ENCODE data around the gene PHF5A.
A peak's percentile ranks its signal among the peaks of the same experiment; 100 is the strongest.

PHF5A gene, protein sequence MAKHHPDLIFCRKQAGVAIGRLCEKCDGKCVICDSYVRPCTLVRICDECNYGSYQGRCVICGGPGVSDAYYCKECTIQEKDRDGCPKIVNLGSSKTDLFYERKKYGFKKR

DNA sequence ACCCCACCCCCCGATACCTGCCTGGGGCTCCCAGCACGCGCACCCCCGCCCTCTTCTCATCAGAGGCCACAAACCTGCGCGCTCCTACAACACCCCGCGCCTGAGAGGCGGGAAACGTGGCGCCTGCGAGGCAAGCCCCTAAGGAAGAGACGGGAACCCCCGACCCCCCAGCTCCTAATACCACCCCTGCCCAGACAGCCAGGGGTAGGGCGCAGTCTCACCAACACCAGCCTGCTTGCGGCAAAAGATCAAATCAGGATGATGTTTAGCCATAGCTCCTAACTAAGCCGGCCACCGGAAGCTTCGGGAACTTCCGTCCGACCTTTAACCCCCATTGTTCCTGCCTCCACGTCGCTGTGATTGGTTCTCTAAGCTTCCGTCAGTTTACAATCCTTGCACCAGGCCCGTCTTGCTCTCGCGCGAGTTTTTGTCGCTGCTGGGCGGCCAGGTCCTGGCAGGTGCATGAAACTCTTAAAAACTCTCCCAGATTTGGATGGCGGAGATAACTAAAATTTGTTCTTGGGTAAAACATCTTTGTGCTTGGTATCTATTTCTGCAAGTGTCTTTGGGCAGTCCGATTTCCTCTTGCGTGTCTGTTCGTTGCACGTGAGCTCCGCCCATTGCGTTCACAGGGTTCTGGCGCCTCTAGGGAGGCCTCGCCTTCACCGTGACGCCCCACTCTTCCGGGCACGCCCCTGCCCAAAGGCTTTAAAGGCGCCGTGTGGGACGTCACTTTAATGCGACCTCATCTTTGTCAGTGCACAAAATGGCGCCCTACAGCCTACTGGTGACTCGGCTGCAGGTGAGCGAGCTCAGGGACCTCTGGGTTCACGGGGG, at the start of gene PHF5A, which contains the start of gene ACO2:
Gene PHF5A, minus strand, starts transcription at position 312 of the 837 bp plus-strand sequence. Its CDS starts 39 bp downstream, at position 273.
Gene ACO2, plus strand, starts transcription at position 737 of the 837 bp plus-strand sequence. Its CDS starts 30 bp downstream, at position 767.
- TF ChIP-seq GATA1 (IDR thresholded peaks at IDR 0.05; ENCODE audit: low read depth, low read length): no peak
- peak; percentile 88 for TF ChIP-seq POLR2A (IDR thresholded peaks at IDR 0.05; ENCODE audit: low read length)

GRCh38 chr22:41518048-41518347, 49.5 kb upstream of the PHF5A start:
- no peak for TF ChIP-seq POLR2A (IDR thresholded peaks at IDR 0.05; ENCODE audit: low read length)
- no peak for TF ChIP-seq GATA1 (IDR thresholded peaks at IDR 0.05; ENCODE audit: low read depth, low read length)
- DNase-seq: no peak

More for the DNA sequence above, at the start of gene PHF5A, which contains the start of gene ACO2:
- peak; percentile 99 to 100 for DNase-seq

DNA sequence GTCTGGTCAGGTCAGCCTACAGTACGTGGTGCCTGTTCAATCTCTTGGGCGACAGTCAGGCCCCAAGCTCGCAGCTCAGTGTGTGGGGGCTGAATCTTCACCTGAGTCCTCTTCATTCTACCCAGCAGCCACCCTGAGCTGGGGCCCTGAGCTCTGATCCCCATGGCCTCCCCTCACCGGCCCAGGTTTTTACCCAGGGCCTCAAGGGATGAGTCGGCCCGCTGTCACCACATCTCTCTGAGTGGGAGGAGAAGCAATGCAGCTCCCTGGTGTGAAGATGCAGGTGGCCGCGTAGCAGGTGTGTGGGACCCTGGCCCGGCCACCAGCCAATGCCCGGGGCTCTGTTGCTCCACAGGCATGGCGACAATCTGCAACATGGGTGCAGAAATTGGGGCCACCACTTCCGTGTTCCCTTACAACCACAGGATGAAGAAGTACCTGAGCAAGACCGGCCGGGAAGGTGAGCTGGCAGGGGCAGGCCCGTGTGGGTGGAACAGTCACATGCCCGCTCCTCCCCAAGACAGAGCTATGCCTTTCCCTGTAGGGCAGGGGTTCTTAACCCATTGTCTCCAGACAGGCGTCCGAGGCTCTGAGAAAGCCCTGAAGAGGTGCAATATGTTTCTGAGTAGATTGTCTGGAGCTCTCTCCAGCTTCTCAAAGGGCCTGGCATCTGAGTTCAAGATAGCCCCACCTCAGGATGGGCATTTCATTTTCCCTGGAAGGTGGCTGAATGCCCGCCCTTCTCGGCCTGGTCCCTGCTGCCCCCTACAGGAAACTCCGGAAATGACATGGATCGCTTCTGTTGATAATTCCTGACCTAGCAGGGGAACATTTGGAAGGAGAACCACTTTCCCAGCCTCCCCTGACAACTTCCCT, 48.9 kb upstream of the PHF5A start:
- TF ChIP-seq GATA1 (IDR thresholded peaks at IDR 0.05; ENCODE audit: low read depth, low read length) (no peak), POLR2A (IDR thresholded peaks at IDR 0.05; ENCODE audit: low read length) (no peak)
- DNase-seq: peak; percentile 36 to 80

DNA sequence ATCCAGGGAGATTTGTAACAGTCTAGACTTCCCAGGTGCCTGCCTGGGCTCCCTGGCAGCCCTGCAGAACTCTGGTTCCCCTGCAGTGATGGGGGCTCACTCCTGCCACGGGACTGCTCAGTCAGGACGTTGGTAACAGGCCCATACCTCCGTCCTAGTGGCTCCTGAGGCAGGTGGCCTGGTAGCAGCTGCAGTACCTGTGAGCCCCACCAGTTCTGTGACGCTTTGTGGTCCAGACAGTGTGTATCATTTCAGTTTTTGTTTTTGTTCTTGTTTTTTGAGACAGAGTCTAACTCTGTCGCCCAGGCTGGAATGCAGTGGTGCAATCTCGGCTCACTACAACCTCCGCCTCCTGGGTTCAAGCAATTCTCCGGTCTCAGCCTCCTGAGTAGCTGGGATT, 48.0 kb upstream of the PHF5A start:
- no peak for DNase-seq
- TF ChIP-seq GATA1 (IDR thresholded peaks at IDR 0.05; ENCODE audit: low read depth, low read length): no peak
- no peak for TF ChIP-seq POLR2A (IDR thresholded peaks at IDR 0.05; ENCODE audit: low read length)

GRCh38 chr22:41513391-41513790, 44.9 kb upstream of the PHF5A start:
- TF ChIP-seq POLR2A (IDR thresholded peaks at IDR 0.05; ENCODE audit: low read length) (no peak), GATA1 (IDR thresholded peaks at IDR 0.05; ENCODE audit: low read depth, low read length) (no peak)
- DNase-seq: no peak

DNA sequence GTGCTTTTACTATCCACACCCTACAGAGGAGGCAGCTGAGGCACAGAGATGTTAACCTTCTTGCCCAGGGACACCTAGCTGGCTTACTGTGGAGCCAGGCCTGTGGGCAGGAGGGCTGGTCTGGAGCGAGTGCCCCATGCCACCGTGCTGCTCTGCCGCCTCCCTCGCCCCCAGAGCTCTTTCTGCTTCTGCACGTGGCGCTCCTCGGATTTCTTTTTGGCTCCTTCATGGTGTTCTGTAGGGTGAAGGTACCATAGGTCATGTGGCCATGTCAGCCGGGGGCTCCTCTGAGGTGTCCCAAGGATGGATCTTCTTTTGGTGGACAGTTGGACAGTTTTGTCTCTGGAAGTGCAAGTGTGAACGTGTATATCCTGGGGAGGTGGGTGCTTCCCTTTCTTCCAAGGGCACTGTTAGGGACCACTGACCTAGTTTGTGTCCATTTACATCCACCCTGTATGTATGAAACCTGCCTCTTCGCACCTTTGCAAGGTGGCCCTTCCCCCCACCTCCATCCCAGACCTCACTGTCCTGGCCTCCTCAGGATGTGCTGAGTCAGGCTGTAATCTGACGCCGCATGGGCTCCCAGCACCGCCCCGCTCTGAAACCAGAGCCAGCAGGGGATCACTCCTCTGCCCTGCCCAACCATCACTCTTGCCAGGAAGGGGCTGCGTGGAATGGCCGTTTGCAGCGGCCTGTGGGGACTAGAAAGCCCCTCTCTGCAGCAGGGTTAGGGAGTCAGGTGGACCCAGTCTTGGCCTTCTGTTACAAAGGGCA, 44.1 kb upstream of the PHF5A start:
- TF ChIP-seq GATA1 (IDR thresholded peaks at IDR 0.05; ENCODE audit: low read depth, low read length) (no peak), POLR2A (IDR thresholded peaks at IDR 0.05; ENCODE audit: low read length) (no peak)
- peak; percentile 78 to 87 for DNase-seq

- no peak for DNase-seq
- no peak for TF ChIP-seq POLR2A (IDR thresholded peaks at IDR 0.05; ENCODE audit: low read length)
- no peak for TF ChIP-seq GATA1 (IDR thresholded peaks at IDR 0.05; ENCODE audit: low read depth, low read length)
Measured at GRCh38 chr22:41511521-41511968, 43.1 kb upstream of the PHF5A start.

DNA sequence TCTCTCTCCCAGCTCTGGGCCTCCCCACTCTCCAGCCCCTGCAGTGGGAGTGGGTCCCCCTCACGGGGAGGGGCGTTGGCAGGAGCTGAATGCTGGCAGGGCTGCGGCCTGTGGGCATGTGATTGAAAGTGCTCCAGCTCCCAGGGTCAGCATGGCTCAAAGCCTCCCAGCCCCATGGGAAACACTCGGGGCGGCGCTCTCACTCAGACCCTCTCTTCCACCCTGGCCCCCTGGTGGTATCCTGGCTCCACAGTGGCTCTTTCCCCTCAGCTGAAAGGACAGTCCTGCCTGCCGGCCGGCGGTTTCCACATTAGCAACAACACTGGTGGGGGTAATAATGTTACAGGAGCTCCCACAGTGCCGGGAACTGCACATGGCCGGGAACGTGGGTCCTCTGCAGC, 40.3 kb upstream of the PHF5A start:
- DNase-seq: no peak
- TF ChIP-seq POLR2A (IDR thresholded peaks at IDR 0.05; ENCODE audit: low read length): no peak
- TF ChIP-seq GATA1 (IDR thresholded peaks at IDR 0.05; ENCODE audit: low read depth, low read length): no peak

DNA sequence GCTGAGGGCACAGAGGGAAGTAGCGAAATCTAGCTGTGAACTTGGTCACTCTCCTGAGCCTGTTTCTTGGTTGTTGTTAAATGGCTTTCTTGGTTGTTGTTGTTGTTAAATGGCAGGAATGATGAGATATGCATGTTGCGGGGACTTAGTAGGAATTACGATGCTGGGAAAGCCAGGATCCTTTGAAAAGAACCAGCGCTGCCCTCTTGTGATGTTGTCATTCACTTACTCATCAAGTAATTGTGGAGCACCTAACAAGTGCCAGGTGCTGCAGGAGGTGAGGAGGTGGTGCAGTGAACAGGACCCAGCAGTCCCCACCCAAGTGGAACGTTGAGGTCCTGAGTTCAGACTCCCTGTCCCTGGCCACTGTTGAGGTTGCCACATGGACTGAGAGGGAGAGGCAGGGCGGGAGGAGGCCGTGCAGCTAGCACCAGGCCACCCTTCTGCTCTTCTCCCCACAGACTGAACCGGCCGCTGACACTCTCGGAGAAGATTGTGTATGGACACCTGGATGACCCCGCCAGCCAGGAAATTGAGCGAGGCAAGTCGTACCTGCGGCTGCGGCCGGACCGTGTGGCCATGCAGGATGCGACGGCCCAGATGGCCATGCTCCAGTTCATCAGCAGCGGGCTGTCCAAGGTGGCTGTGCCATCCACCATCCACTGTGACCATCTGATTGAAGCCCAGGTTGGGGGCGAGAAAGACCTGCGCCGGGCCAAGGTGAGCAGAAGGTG, 39.0 kb upstream of the PHF5A start:
- TF ChIP-seq POLR2A (IDR thresholded peaks at IDR 0.05; ENCODE audit: low read length) (no peak), GATA1 (IDR thresholded peaks at IDR 0.05; ENCODE audit: low read depth, low read length) (no peak)
- no peak for DNase-seq

- peak; percentile 64 to 83 for DNase-seq
- TF ChIP-seq POLR2A (IDR thresholded peaks at IDR 0.05; ENCODE audit: low read length): no peak
- no peak for TF ChIP-seq GATA1 (IDR thresholded peaks at IDR 0.05; ENCODE audit: low read depth, low read length)
Measured at GRCh38 chr22:41505511-41506220, 37.2 kb upstream of the PHF5A start.

- peak in 1 of 2 experiments; percentile 19 for DNase-seq
- TF ChIP-seq GATA1 (IDR thresholded peaks at IDR 0.05; ENCODE audit: low read depth, low read length) (no peak), POLR2A (IDR thresholded peaks at IDR 0.05; ENCODE audit: low read length) (no peak)
Measured at GRCh38 chr22:41504816-41505215, 36.3 kb upstream of the PHF5A start.

- TF ChIP-seq POLR2A (IDR thresholded peaks at IDR 0.05; ENCODE audit: low read length) (no peak), GATA1 (IDR thresholded peaks at IDR 0.05; ENCODE audit: low read depth, low read length) (no peak)
- DNase-seq: peak in 1 of 2 experiments; percentile 20
Measured at GRCh38 chr22:41504397-41504796, 35.9 kb upstream of the PHF5A start.

All from erythroblast (primary cell).